ENCODE results near the gene PIGU. TPM values are rescaled to one million over a fixed set of nuclear protein-coding genes. Genes with fewer than 3 reads are reported as not detected.

PIGU gene
- total and polyA plus RNA-seq, 2 of the 13 experiments (the other 11 are each of a cell fraction or from before 2014, with no cell fraction given), result 45.5 to 231 TPM

DNA sequence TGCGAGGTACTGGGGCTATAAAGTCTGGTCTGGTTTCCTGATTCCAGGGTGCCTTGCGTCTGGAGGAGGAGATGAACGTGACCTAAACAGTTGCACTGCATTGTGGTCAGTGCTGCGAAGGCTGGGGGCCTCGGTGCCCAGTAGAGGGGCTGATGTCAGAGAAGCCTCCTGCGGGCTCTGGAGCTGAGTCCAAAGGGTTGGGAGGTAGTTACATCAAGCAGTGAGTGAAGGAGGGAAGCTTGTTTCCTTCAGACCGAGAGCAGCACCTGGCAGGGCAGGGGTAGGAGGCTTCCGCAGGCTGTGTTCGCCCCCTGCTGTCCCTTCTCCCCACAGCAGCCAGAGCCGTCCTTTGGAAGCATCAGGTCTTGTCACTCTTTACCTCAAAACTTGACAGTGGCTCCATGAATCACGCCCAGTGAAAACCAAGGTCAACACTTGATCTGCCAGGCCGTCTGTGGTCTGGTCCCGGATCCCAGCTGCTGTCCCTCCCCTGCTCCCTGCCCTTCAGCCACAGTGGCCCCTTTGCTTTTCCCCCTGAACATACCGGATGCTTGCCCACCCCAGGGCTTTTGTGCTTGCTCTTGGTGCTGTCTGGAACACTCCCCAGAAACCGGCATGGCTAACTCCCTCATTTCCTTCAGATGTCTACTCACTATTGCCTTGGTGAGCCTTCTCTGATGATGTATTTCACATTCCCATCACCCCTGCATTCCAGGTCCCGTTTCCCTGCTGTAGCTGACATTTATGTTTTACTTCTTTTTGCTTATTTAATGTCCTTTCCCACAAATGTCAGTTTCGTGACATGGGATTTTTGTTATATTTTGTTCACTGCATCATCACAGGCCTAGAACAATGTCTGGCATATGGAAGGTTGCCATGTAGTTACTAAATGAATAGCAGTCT lies 153.7 kb downstream of the PIGU start (continued):
- TF ChIP-seq ZNF776 (CRISPR knock-in tag; IDR thresholded peaks at IDR 0.05) (no peak), NAIF1 (CRISPR knock-in tag; IDR thresholded peaks at IDR 0.05; ENCODE audit: borderline replicate concordance) (no peak), ATF7-NPFF (CRISPR knock-in tag; IDR thresholded peaks at IDR 0.05; ENCODE audit: low read depth) (no peak), BHLHE40 (IDR thresholded peaks at IDR 0.05; ENCODE audit: low read length) (peak; percentile 58), SNAPC2 (CRISPR knock-in tag; IDR thresholded peaks at IDR 0.05) (no peak), ZSCAN29 (CRISPR knock-in tag; conservative IDR thresholded peaks at IDR 0.05) (no peak), RAD51 (IDR thresholded peaks at IDR 0.05; ENCODE audit: borderline replicate concordance) (no peak), KLF16 (CRISPR knock-in tag; IDR thresholded peaks at IDR 0.05) (no peak; a peak in 1 of 4 replicates), HNF4A (CRISPR knock-in tag; IDR thresholded peaks at IDR 0.05) (no peak), NFE2 (CRISPR knock-in tag; IDR thresholded peaks at IDR 0.05) (no peak), SIN3B (IDR thresholded peaks at IDR 0.05; ENCODE audit: low read length) (no peak; the same call in 1 of the 2 replicates), ZNF326 (CRISPR knock-in tag; IDR thresholded peaks at IDR 0.05; ENCODE audit: borderline replicate concordance) (no peak)
- TF ChIP-seq, protein P1, sequence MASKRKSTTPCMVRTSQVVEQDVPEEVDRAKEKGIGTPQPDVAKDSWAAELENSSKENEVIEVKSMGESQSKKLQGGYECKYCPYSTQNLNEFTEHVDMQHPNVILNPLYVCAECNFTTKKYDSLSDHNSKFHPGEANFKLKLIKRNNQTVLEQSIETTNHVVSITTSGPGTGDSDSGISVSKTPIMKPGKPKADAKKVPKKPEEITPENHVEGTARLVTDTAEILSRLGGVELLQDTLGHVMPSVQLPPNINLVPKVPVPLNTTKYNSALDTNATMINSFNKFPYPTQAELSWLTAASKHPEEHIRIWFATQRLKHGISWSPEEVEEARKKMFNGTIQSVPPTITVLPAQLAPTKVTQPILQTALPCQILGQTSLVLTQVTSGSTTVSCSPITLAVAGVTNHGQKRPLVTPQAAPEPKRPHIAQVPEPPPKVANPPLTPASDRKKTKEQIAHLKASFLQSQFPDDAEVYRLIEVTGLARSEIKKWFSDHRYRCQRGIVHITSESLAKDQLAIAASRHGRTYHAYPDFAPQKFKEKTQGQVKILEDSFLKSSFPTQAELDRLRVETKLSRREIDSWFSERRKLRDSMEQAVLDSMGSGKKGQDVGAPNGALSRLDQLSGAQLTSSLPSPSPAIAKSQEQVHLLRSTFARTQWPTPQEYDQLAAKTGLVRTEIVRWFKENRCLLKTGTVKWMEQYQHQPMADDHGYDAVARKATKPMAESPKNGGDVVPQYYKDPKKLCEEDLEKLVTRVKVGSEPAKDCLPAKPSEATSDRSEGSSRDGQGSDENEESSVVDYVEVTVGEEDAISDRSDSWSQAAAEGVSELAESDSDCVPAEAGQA (IDR thresholded peaks at IDR 0.05; ENCODE audit: low read depth), result no peak; the same call in 1 of the 2 replicates
- TF ChIP-seq, protein P1 (CRISPR knock-in tag; IDR thresholded peaks at IDR 0.05; ENCODE audit: borderline replicate concordance), result no peak
- TF ChIP-seq, protein P2, sequence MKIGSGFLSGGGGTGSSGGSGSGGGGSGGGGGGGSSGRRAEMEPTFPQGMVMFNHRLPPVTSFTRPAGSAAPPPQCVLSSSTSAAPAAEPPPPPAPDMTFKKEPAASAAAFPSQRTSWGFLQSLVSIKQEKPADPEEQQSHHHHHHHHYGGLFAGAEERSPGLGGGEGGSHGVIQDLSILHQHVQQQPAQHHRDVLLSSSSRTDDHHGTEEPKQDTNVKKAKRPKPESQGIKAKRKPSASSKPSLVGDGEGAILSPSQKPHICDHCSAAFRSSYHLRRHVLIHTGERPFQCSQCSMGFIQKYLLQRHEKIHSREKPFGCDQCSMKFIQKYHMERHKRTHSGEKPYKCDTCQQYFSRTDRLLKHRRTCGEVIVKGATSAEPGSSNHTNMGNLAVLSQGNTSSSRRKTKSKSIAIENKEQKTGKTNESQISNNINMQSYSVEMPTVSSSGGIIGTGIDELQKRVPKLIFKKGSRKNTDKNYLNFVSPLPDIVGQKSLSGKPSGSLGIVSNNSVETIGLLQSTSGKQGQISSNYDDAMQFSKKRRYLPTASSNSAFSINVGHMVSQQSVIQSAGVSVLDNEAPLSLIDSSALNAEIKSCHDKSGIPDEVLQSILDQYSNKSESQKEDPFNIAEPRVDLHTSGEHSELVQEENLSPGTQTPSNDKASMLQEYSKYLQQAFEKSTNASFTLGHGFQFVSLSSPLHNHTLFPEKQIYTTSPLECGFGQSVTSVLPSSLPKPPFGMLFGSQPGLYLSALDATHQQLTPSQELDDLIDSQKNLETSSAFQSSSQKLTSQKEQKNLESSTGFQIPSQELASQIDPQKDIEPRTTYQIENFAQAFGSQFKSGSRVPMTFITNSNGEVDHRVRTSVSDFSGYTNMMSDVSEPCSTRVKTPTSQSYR (CRISPR knock-in tag; IDR thresholded peaks at IDR 0.05; ENCODE audit: borderline replicate concordance), result no peak
- TF ChIP-seq, protein P3, sequence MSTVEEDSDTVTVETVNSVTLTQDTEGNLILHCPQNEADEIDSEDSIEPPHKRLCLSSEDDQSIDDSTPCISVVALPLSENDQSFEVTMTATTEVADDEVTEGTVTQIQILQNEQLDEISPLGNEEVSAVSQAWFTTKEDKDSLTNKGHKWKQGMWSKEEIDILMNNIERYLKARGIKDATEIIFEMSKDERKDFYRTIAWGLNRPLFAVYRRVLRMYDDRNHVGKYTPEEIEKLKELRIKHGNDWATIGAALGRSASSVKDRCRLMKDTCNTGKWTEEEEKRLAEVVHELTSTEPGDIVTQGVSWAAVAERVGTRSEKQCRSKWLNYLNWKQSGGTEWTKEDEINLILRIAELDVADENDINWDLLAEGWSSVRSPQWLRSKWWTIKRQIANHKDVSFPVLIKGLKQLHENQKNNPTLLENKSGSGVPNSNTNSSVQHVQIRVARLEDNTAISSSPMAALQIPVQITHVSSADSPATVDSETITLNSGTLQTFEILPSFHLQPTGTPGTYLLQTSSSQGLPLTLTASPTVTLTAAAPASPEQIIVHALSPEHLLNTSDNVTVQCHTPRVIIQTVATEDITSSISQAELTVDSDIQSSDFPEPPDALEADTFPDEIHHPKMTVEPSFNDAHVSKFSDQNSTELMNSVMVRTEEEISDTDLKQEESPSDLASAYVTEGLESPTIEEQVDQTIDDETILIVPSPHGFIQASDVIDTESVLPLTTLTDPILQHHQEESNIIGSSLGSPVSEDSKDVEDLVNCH (CRISPR knock-in tag; IDR thresholded peaks at IDR 0.05), result no peak
- TF ChIP-seq, protein P4, sequence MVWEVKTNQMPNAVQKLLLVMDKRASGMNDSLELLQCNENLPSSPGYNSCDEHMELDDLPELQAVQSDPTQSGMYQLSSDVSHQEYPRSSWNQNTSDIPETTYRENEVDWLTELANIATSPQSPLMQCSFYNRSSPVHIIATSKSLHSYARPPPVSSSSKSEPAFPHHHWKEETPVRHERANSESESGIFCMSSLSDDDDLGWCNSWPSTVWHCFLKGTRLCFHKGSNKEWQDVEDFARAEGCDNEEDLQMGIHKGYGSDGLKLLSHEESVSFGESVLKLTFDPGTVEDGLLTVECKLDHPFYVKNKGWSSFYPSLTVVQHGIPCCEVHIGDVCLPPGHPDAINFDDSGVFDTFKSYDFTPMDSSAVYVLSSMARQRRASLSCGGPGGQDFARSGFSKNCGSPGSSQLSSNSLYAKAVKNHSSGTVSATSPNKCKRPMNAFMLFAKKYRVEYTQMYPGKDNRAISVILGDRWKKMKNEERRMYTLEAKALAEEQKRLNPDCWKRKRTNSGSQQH (CRISPR knock-in tag; IDR thresholded peaks at IDR 0.05; ENCODE audit: low read depth), result no peak
